ENCODE data around the gene KIAA1549. TPM values are rescaled to one million over a fixed set of nuclear protein-coding genes. Genes with fewer than 3 reads are reported as not detected.

The KIAA1549 gene
- total and polyA plus RNA-seq, 2 of the 8 experiments (the other 6 are each of a cell fraction or from before 2014, with no cell fraction given), result 6.5 to 17.3 TPM

DNA sequence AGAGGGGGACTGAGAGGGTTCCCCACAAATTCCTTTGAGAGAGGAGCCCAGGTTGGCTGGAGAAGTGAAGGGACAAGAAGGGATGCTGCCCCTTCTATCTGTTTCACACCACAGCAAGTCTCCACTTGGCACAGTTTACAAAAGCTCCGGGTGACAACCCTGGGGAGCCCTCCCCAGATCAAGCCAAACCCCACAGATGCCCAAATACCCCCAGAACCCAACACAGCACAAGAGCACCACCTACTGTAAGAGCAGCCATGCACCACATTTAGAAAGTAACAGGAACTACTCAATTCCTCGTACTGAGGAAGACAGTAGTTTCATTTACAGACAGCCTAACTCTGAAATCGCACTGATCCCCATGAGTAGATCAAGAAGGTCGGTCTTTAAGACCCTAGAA, 115.3 kb downstream of the KIAA1549 start:
- H3K27ac ChIP-seq (ENCODE audit: low read depth, low read length), result no peak overlapping the region
- no peak overlapping the region for H2AFZ ChIP-seq (ENCODE audit: low read length)
- H3K23me2 ChIP-seq (ENCODE audit: low read depth, low read length), result no peaks in the 10 kb centered on the region
- H2BK20ac ChIP-seq (ENCODE audit: low read length), result no peak overlapping the region
- no peaks in the 10 kb centered on the region for H3K79me2 ChIP-seq (ENCODE audit: control insufficient read depth in 1 of 2, insufficient read depth in 2 of 2, low read length in 2 of 2)
- no peak overlapping the region for H2BK120ac ChIP-seq (replicated peaks; ENCODE audit: low read depth, low read length)
- H2AK5ac ChIP-seq (ENCODE audit: low read depth, low read length), result no peak overlapping the region
- H3K56ac ChIP-seq (replicated peaks; ENCODE audit: insufficient read length, low read depth, low read length), result no peak overlapping the region
- ChIA-PET POLR2A (ENCODE audit: partially characterized antibody) (no interaction called here), CTCF (ENCODE audit: partially characterized antibody) (no interaction called here)
- H4K8ac ChIP-seq (ENCODE audit: extremely low read depth, insufficient read depth, low read length), result no peak overlapping the region
- no peak overlapping the region for H4K5ac ChIP-seq (ENCODE audit: insufficient read length, low read depth, low read length)
- H3K9ac ChIP-seq (replicated peaks in 1 of 4; ENCODE audit: extremely low read depth in 1 of 4, low read depth in 3 of 4, low read length in 3 of 4), result no peak overlapping the region
- FAIRE-seq (no peak), DNase-seq (ENCODE audit: low read depth in 1 of 2, low spot score in 2 of 2) (peak in 1 of 2 experiments; percentile 58)
- H3K14ac ChIP-seq (ENCODE audit: insufficient read length), result no peak overlapping the region
- no peaks in the 10 kb centered on the region for H3K9me3 ChIP-seq (ENCODE audit: insufficient read depth in 2 of 2, low read depth in 1 of 2, low read length in 1 of 2)
- no peak overlapping the region for H3K4me3 ChIP-seq (ENCODE audit: extremely low read depth in 1 of 4, insufficient read depth in 2 of 4, low read depth in 3 of 4, low read length in 4 of 4)
- no peak overlapping the region for H2BK5ac ChIP-seq (ENCODE audit: low read depth, low read length)
- no peaks in the 10 kb centered on the region for H4K20me1 ChIP-seq (replicated peaks in 1 of 2; ENCODE audit: control insufficient read depth in 1 of 2, insufficient read depth in 2 of 2, low read length in 2 of 2)
- H3K4ac ChIP-seq (replicated peaks; ENCODE audit: insufficient read length, low read depth, low read length), result no peak overlapping the region
- WGBS, 2 experiments (ENCODE audit: extremely low coverage in 1 of 2, insufficient coverage in 1 of 2, insufficient read length in 1 of 2, insufficient replicate concordance in 2 of 2, low coverage in 1 of 2, low lambda C conversion rate in 2 of 2, missing lambda C conversion rate in 1 of 2), result 82% methylated on average over 4 of the region's 4 CpGs; no CpG with 5 or more reads in 1 of the 2 experiments
- no peak overlapping the region for H2BK15ac ChIP-seq (ENCODE audit: low read length)
- no peak overlapping the region for H2BK12ac ChIP-seq (ENCODE audit: low read depth, low read length)
- H3K27me3 ChIP-seq (replicated peaks in 1 of 4; ENCODE audit: control insufficient read depth in 3 of 4, extremely low read depth in 1 of 4, insufficient read depth in 3 of 4, low read length in 3 of 4), result no peaks in the 10 kb centered on the region
- H3K18ac ChIP-seq (ENCODE audit: extremely low read depth, low read length), result no peak overlapping the region
- no peaks in the 10 kb centered on the region for H3K79me1 ChIP-seq (ENCODE audit: low read depth, low read length)
- peaks cover 7 to 19% (median 14%) of the 10 kb centered on the region in 4 experiments; a peak in 5 of 8 replicates for H3K36me3 ChIP-seq (ENCODE audit: control insufficient read depth in 2 of 4, insufficient read depth in 4 of 4, low read length in 3 of 4)
- H3K4me1 ChIP-seq (replicated peaks in 1 of 4; ENCODE audit: control insufficient read depth in 3 of 4, insufficient read depth in 4 of 4, low read length in 3 of 4), result no peaks in the 10 kb centered on the region
- TF ChIP-seq, protein P1, sequence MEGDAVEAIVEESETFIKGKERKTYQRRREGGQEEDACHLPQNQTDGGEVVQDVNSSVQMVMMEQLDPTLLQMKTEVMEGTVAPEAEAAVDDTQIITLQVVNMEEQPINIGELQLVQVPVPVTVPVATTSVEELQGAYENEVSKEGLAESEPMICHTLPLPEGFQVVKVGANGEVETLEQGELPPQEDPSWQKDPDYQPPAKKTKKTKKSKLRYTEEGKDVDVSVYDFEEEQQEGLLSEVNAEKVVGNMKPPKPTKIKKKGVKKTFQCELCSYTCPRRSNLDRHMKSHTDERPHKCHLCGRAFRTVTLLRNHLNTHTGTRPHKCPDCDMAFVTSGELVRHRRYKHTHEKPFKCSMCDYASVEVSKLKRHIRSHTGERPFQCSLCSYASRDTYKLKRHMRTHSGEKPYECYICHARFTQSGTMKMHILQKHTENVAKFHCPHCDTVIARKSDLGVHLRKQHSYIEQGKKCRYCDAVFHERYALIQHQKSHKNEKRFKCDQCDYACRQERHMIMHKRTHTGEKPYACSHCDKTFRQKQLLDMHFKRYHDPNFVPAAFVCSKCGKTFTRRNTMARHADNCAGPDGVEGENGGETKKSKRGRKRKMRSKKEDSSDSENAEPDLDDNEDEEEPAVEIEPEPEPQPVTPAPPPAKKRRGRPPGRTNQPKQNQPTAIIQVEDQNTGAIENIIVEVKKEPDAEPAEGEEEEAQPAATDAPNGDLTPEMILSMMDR (IDR thresholded peaks at IDR 0.05; ENCODE audit: control extremely low read depth in 1 of 3, insufficient read depth in 1 of 3, low read depth in 1 of 3, low read length in 3 of 3), result peak; percentile 36 to 73 (median 60)
- no peak for TF ChIP-seq FOSL1 (IDR thresholded peaks at IDR 0.05; ENCODE audit: insufficient read depth, low read depth, low read length)
- TF ChIP-seq TEAD4 (IDR thresholded peaks at IDR 0.05; ENCODE audit: low read depth, low read length), result 0 out of 2 replicates have a peak, but pooled peaks have one; percentile 31
- peak; percentile 87 to 94 for TF ChIP-seq RAD21 (IDR thresholded peaks at IDR 0.05 in 1 of 2, conservative IDR thresholded peaks at IDR 0.05 in 1 of 2; ENCODE audit: low read depth in 2 of 2, low read length in 2 of 2)
- H4K91ac ChIP-seq (replicated peaks; ENCODE audit: insufficient read length, low read length), result no peak overlapping the region
- no peak overlapping the region for H3K23ac ChIP-seq (ENCODE audit: insufficient read length)
- no peak overlapping the region for H3K4me2 ChIP-seq (ENCODE audit: insufficient read depth in 1 of 2, low read depth in 2 of 2, low read length in 2 of 2)

All from H1 (cell line).